ENCODE data around the gene LSM4. TPM values are rescaled to one million over a fixed set of nuclear protein-coding genes. Genes with fewer than 3 reads are reported as not detected.
A peak's percentile ranks its signal among the peaks of the same experiment; 100 is the strongest.

Gene LSM4
- total and polyA plus RNA-seq, 2 of the 13 experiments (the other 11 are each of a cell fraction or from before 2014, with no cell fraction given): 65.8 to 166 TPM

DNA sequence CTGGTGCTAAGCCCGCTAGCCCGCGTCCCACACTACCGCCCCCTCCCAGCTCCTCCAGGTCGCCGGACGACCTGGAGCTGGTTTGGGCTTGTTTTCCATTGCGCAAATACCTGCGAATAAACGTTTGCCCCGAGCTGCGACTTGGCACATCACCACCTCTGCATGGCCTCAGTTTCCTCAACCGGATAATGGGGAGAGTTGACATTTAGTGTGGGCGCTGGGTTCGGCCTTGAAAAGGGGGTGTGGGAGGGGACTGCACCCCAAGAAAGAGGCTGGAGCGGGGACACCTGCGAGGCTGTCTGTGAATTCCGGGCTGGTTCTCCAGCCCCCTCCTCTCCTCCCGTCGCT lies 30.4 kb downstream of the LSM4 start:
- no peaks in the 10 kb centered on the region for H3K27me3 ChIP-seq (ENCODE audit: control insufficient read depth in 1 of 2, insufficient read depth in 2 of 2, low read length in 2 of 2)
- FAIRE-seq (no peak), ATAC-seq (peak; percentile 22), DNase-seq (ENCODE audit: low spot score) (no peak)
- intact Hi-C loops (cut with micrococcal nuclease; ENCODE audit: unreplicated experiment): no loop called here
- no peaks in the 10 kb centered on the region for H3K36me3 ChIP-seq (replicated peaks in 1 of 2; ENCODE audit: control insufficient read depth in 1 of 2, insufficient read depth in 2 of 2, low read length in 2 of 2)
- peak overlapping the region; percentile 97 for H3K4me2 ChIP-seq (ENCODE audit: low read depth, low read length)
- H3K4me3 ChIP-seq (replicated peaks in 1 of 3; ENCODE audit: insufficient read depth in 1 of 3, low read depth in 2 of 3, low read length in 3 of 3): peak overlapping the region; percentile 59 to 79 (median 63)
- no peaks in the 10 kb centered on the region for H3K9me3 ChIP-seq (ENCODE audit: low read length)
- peaks cover 74% of the 10 kb centered on the region for H3K4me1 ChIP-seq (ENCODE audit: insufficient read depth, low read length)
- H3K27ac ChIP-seq (ENCODE audit: extremely low read length, insufficient read depth, low read length): peak overlapping the region; percentile 26
- H3K79me2 ChIP-seq (ENCODE audit: insufficient read depth, low read length): no peaks in the 10 kb centered on the region
- H4K20me1 ChIP-seq (ENCODE audit: insufficient read depth, low read length): no peaks in the 10 kb centered on the region
- ChIA-PET CTCF (ENCODE audit: low intra/inter-chr PET ratio, low total read pairs) (no interaction called here), POLR2A (interaction anchor here (1.1 to 3.1 kb wide), 8 partner anchors 10 to 279 kb away, joined by 3 to 51 read pairs (median 7); partner anchors contain the start of genes IQCN, JUND, LSM4 and UBA52)
- BruUV-seq (replicated peaks): no TSS peak
- H2AFZ ChIP-seq (ENCODE audit: low read length): no peak overlapping the region
- under 1% methylated on average over 20 of the region's 20 CpGs for WGBS (ENCODE audit: low lambda C conversion rate)
- H3K9ac ChIP-seq (ENCODE audit: insufficient read depth, low read depth, low read length): peak overlapping the region; percentile 78
- in situ Hi-C loops (cut with HindIII; ENCODE audit: extremely low pct_ligation_motif_present, low pct_unique_long_range_greater_than_20kb): no loop called here
- no peak for TF ChIP-seq ZNF737 (CRISPR knock-in tag; IDR thresholded peaks at IDR 0.05; ENCODE audit: borderline replicate concordance)
- no peak; the same call in 1 of the 2 replicates for TF ChIP-seq ZNF263 (CRISPR knock-in tag; IDR thresholded peaks at IDR 0.05)
- 0 out of 2 replicates have a peak, but pooled peaks have one; percentile 4 for TF ChIP-seq MAZ (IDR thresholded peaks at IDR 0.05; ENCODE audit: borderline replicate concordance, low read depth, low read length)
- no peak for TF ChIP-seq MAZ (CRISPR knock-in tag; IDR thresholded peaks at IDR 0.05; ENCODE audit: low read depth)
- no peak for TF ChIP-seq ZNF644 (CRISPR knock-in tag; IDR thresholded peaks at IDR 0.05; ENCODE audit: low read depth)
- TF ChIP-seq HNRNPK (IDR thresholded peaks at IDR 0.05; ENCODE audit: low read depth, low read length, poor library complexity, severe bottlenecking): peak; percentile 45
- peak; percentile 68 for TF ChIP-seq CEBPG (CRISPR knock-in tag; IDR thresholded peaks at IDR 0.05)
- TF ChIP-seq CEBPB (IDR thresholded peaks at IDR 0.05; ENCODE audit: borderline replicate concordance, low read depth, low read length): peak; percentile 65; the same call in 1 of the 2 replicates
- no peak for TF ChIP-seq RFXAP (CRISPR knock-in tag; IDR thresholded peaks at IDR 0.05; ENCODE audit: borderline replicate concordance)
- no peak for TF ChIP-seq ZNF44 (CRISPR knock-in tag; IDR thresholded peaks at IDR 0.05)
- no peak for TF ChIP-seq ISX (CRISPR knock-in tag; conservative IDR thresholded peaks at IDR 0.05)
- no peak for TF ChIP-seq MIER3 (CRISPR knock-in tag; IDR thresholded peaks at IDR 0.05; ENCODE audit: borderline replicate concordance)
- no peak for TF ChIP-seq ZNF292 (CRISPR knock-in tag; IDR thresholded peaks at IDR 0.05; ENCODE audit: borderline replicate concordance, low read depth)
- TF ChIP-seq ZNF777 (CRISPR knock-in tag; IDR thresholded peaks at IDR 0.05): peak; percentile 26; the same call in 1 of the 2 replicates
- TF ChIP-seq POLR2A (IDR thresholded peaks at IDR 0.05; ENCODE audit: insufficient read depth in 1 of 2, low read depth in 2 of 2, low read length in 2 of 2): 0 out of 4 replicates have a peak, but pooled peaks of 1 of the 2 experiments have one; percentile 26
- TF ChIP-seq, protein P1, sequence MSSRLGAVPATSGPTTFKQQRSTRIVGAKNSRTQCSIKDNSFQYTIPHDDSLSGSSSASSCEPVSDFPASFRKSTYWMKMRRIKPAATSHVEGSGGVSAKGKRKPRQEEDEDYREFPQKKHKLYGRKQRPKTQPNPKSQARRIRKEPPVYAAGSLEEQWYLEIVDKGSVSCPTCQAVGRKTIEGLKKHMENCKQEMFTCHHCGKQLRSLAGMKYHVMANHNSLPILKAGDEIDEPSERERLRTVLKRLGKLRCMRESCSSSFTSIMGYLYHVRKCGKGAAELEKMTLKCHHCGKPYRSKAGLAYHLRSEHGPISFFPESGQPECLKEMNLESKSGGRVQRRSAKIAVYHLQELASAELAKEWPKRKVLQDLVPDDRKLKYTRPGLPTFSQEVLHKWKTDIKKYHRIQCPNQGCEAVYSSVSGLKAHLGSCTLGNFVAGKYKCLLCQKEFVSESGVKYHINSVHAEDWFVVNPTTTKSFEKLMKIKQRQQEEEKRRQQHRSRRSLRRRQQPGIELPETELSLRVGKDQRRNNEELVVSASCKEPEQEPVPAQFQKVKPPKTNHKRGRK (CRISPR knock-in tag; IDR thresholded peaks at IDR 0.05): no peak
- TF ChIP-seq ZNF629 (CRISPR knock-in tag; conservative IDR thresholded peaks at IDR 0.05): peak; percentile 89
- no peak for TF ChIP-seq ZNF773 (CRISPR knock-in tag; IDR thresholded peaks at IDR 0.05; ENCODE audit: borderline replicate concordance)
- TF ChIP-seq SIN3B (IDR thresholded peaks at IDR 0.05; ENCODE audit: low read length): no peak
- TF ChIP-seq, protein P2, sequence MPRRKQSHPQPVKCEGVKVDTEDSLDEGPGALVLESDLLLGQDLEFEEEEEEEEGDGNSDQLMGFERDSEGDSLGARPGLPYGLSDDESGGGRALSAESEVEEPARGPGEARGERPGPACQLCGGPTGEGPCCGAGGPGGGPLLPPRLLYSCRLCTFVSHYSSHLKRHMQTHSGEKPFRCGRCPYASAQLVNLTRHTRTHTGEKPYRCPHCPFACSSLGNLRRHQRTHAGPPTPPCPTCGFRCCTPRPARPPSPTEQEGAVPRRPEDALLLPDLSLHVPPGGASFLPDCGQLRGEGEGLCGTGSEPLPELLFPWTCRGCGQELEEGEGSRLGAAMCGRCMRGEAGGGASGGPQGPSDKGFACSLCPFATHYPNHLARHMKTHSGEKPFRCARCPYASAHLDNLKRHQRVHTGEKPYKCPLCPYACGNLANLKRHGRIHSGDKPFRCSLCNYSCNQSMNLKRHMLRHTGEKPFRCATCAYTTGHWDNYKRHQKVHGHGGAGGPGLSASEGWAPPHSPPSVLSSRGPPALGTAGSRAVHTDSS (CRISPR knock-in tag; conservative IDR thresholded peaks at IDR 0.05): no peak
- peak; percentile 71 for TF ChIP-seq ZSCAN29 (CRISPR knock-in tag; conservative IDR thresholded peaks at IDR 0.05)
- TF ChIP-seq POLR2G (IDR thresholded peaks at IDR 0.05; ENCODE audit: low read depth, low read length): no peak
- TF ChIP-seq, protein P3, sequence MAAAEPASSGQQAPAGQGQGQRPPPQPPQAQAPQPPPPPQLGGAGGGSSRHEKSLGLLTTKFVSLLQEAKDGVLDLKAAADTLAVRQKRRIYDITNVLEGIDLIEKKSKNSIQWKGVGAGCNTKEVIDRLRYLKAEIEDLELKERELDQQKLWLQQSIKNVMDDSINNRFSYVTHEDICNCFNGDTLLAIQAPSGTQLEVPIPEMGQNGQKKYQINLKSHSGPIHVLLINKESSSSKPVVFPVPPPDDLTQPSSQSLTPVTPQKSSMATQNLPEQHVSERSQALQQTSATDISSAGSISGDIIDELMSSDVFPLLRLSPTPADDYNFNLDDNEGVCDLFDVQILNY (CRISPR knock-in tag; conservative IDR thresholded peaks at IDR 0.05): no peak
- 0 out of 2 replicates have a peak, but pooled peaks have one; percentile 81 for TF ChIP-seq PCBP1 (IDR thresholded peaks at IDR 0.05; ENCODE audit: borderline replicate concordance, low read depth, low read length)
